Superior temporal gyrus (tissue), 1 donor: Measurements from ENCODE around the gene ABCC8.
A peak's percentile ranks its signal among the peaks of the same experiment; 100 is the strongest.

ENCODE experiments used
- DNase-seq: peaks from one replicate; pipeline ENCODE4 v3.0.0-alpha.2; 2016; ENCODE audit errors: extremely low spot score

ABCC8 gene

GRCh38 chr11:17405232-17406005 is 71.2 kb downstream of the ABCC8 start:
- peak; percentile 58 for DNase-seq

- DNase-seq = no peak
Measured at GRCh38 chr11:17403980-17404759, 72.5 kb downstream of the ABCC8 start.

- no peak for DNase-seq
Measured at GRCh38 chr11:17402486-17402885, 74.2 kb downstream of the ABCC8 start.

- DNase-seq = no peak
Measured at GRCh38 chr11:17401841-17402240, 74.8 kb downstream of the ABCC8 start.

- no peak for DNase-seq
Measured at GRCh38 chr11:17401316-17401715, 75.3 kb downstream of the ABCC8 start.

- no peak for DNase-seq
Measured at GRCh38 chr11:17400048-17400775, 76.4 kb downstream of the ABCC8 start.

- no peak for DNase-seq
Measured at GRCh38 chr11:17399236-17399635, 77.4 kb downstream of the ABCC8 start.

GRCh38 chr11:17397311-17398002 is 79.2 kb downstream of the ABCC8 start:
- DNase-seq = no peak

GRCh38 chr11:17396598-17397310 is 79.9 kb downstream of the ABCC8 start:
- DNase-seq = no peak

GRCh38 chr11:17395978-17396377 is 80.7 kb downstream of the ABCC8 start:
- no peak for DNase-seq

GRCh38 chr11:17395554-17395961 is 81.1 kb downstream of the ABCC8 start:
- no peak for DNase-seq

- DNase-seq = no peak
Measured at GRCh38 chr11:17394743-17395390, 81.8 kb downstream of the ABCC8 start.

GRCh38 chr11:17393472-17393871 is 83.2 kb downstream of the ABCC8 start:
- no peak for DNase-seq

- no peak for DNase-seq
Measured at GRCh38 chr11:17392872-17393271, 83.8 kb downstream of the ABCC8 start.

GRCh38 chr11:17391493-17392355 is 84.9 kb downstream of the ABCC8 start:
- DNase-seq = no peak

- no peak for DNase-seq
Measured at GRCh38 chr11:17389957-17390649, 86.5 kb downstream of the ABCC8 start.

- DNase-seq = peak; percentile 35
Measured at GRCh38 chr11:17389211-17389956, 87.3 kb downstream of the ABCC8 start.

GRCh38 chr11:17388609-17389210 is 87.9 kb downstream of the ABCC8 start, which contains the start of gene KCNJ11:
Gene KCNJ11, minus strand, starts transcription at chr11:17388659. Its CDS starts 568 bp downstream, at chr11:17388091.
- no peak for DNase-seq
